ENCODE results near the gene LPAR1. TPM values are rescaled to one million over a fixed set of nuclear protein-coding genes. Genes with fewer than 3 reads are reported as not detected.

Gene LPAR1
- total RNA-seq, 1 donor from 2014 or later, result not detected

GRCh38 chr9:110954822-110955291 is 83.4 kb downstream of the LPAR1 start:
- intact Hi-C loops (cut with micrococcal nuclease), result no loop called here
- Mint-ChIP-seq H3K4me3 (ENCODE audit: low read depth) (no peak overlapping the region), H3K27me3 (ENCODE audit: low read depth) (no peaks in the 10 kb centered on the region), H3K9me3 (peaks cover 44% of the 10 kb centered on the region), H3K27ac (no peak overlapping the region), H3K4me1 (ENCODE audit: low read depth) (peaks cover 2% of the 10 kb centered on the region), H3K36me3 (ENCODE audit: low read depth) (no peaks in the 10 kb centered on the region)
- DNase-seq (ENCODE audit: low spot score), result no peak

GRCh38 chr9:110952540-110952859 is 85.8 kb downstream of the LPAR1 start:
- intact Hi-C loops (cut with micrococcal nuclease), result no loop called here
- peaks cover 28% of the 10 kb centered on the region for H3K9me3 Mint-ChIP-seq

GRCh38 chr9:110951805-110952539 is 86.3 kb downstream of the LPAR1 start:
- peaks cover 2% of the 10 kb centered on the region for H3K4me1 Mint-ChIP-seq (ENCODE audit: low read depth)
- no peak overlapping the region for H3K4me3 Mint-ChIP-seq (ENCODE audit: low read depth)
- H3K9me3 Mint-ChIP-seq, result peaks cover 28% of the 10 kb centered on the region
- intact Hi-C loops (cut with micrococcal nuclease), result no loop called here
- H3K36me3 Mint-ChIP-seq (ENCODE audit: low read depth), result no peaks in the 10 kb centered on the region
- H3K27me3 Mint-ChIP-seq (ENCODE audit: low read depth), result no peaks in the 10 kb centered on the region
- H3K27ac Mint-ChIP-seq, result no peak overlapping the region
- DNase-seq (ENCODE audit: low spot score), result no peak

More at GRCh38 chr9:110952540-110952859, 85.8 kb downstream of the LPAR1 start:
- Mint-ChIP-seq H3K27ac (no peak overlapping the region), H3K4me3 (ENCODE audit: low read depth) (no peak overlapping the region), H3K36me3 (ENCODE audit: low read depth) (no peaks in the 10 kb centered on the region), H3K27me3 (ENCODE audit: low read depth) (no peaks in the 10 kb centered on the region), H3K4me1 (ENCODE audit: low read depth) (peaks cover 2% of the 10 kb centered on the region)
- DNase-seq (ENCODE audit: low spot score), result no peak

GRCh38 chr9:110950041-110950645 is 88.1 kb downstream of the LPAR1 start:
- DNase-seq (ENCODE audit: low spot score), result no peak
- intact Hi-C loops (cut with micrococcal nuclease), result no loop called here
- Mint-ChIP-seq H3K4me1 (ENCODE audit: low read depth) (peaks cover 2% of the 10 kb centered on the region), H3K27ac (no peak overlapping the region), H3K4me3 (ENCODE audit: low read depth) (no peak overlapping the region), H3K9me3 (peaks cover 23% of the 10 kb centered on the region), H3K27me3 (ENCODE audit: low read depth) (no peaks in the 10 kb centered on the region), H3K36me3 (ENCODE audit: low read depth) (no peaks in the 10 kb centered on the region)

- no peaks in the 10 kb centered on the region for H3K4me1 Mint-ChIP-seq (ENCODE audit: low read depth)
- H3K4me3 Mint-ChIP-seq (ENCODE audit: low read depth), result no peak overlapping the region
- H3K27me3 Mint-ChIP-seq (ENCODE audit: low read depth), result no peaks in the 10 kb centered on the region
- DNase-seq (ENCODE audit: low spot score), result no peak
- intact Hi-C loops (cut with micrococcal nuclease), result no loop called here
- no peak overlapping the region for H3K27ac Mint-ChIP-seq
- H3K36me3 Mint-ChIP-seq (ENCODE audit: low read depth), result no peaks in the 10 kb centered on the region
- peaks cover 19% of the 10 kb centered on the region for H3K9me3 Mint-ChIP-seq
These were observed 89.2 kb downstream of the LPAR1 start for GRCh38 chr9:110949081-110949480.

- Mint-ChIP-seq H3K4me3 (ENCODE audit: low read depth) (no peak overlapping the region), H3K36me3 (ENCODE audit: low read depth) (no peaks in the 10 kb centered on the region), H3K9me3 (peaks cover 7% of the 10 kb centered on the region), H3K27ac (no peak overlapping the region), H3K27me3 (ENCODE audit: low read depth) (no peaks in the 10 kb centered on the region), H3K4me1 (ENCODE audit: low read depth) (no peaks in the 10 kb centered on the region)
- DNase-seq (ENCODE audit: low spot score), result no peak
- intact Hi-C loops (cut with micrococcal nuclease), result no loop called here
These were observed 90.7 kb downstream of the LPAR1 start for GRCh38 chr9:110947491-110948044.

- DNase-seq (ENCODE audit: low spot score), result no peak
- Mint-ChIP-seq H3K4me3 (ENCODE audit: low read depth) (no peak overlapping the region), H3K9me3 (no peaks in the 10 kb centered on the region), H3K27ac (no peak overlapping the region), H3K4me1 (ENCODE audit: low read depth) (no peaks in the 10 kb centered on the region), H3K27me3 (ENCODE audit: low read depth) (no peaks in the 10 kb centered on the region), H3K36me3 (ENCODE audit: low read depth) (no peaks in the 10 kb centered on the region)
- intact Hi-C loops (cut with micrococcal nuclease), result no loop called here
These were observed 95.7 kb downstream of the LPAR1 start for GRCh38 chr9:110942522-110942921.

- DNase-seq (ENCODE audit: low spot score), result no peak
- Mint-ChIP-seq H3K9me3 (no peaks in the 10 kb centered on the region), H3K4me3 (ENCODE audit: low read depth) (no peak overlapping the region), H3K27ac (no peak overlapping the region), H3K4me1 (ENCODE audit: low read depth) (no peaks in the 10 kb centered on the region), H3K36me3 (ENCODE audit: low read depth) (no peaks in the 10 kb centered on the region), H3K27me3 (ENCODE audit: low read depth) (no peaks in the 10 kb centered on the region)
- intact Hi-C loops (cut with micrococcal nuclease), result no loop called here
These were observed 97.2 kb downstream of the LPAR1 start for GRCh38 chr9:110940951-110941557.

- Mint-ChIP-seq H3K27ac (no peak overlapping the region), H3K36me3 (ENCODE audit: low read depth) (no peaks in the 10 kb centered on the region), H3K27me3 (ENCODE audit: low read depth) (no peaks in the 10 kb centered on the region), H3K4me1 (ENCODE audit: low read depth) (no peaks in the 10 kb centered on the region), H3K9me3 (no peaks in the 10 kb centered on the region), H3K4me3 (ENCODE audit: low read depth) (no peak overlapping the region)
- no peak for DNase-seq (ENCODE audit: low spot score)
- intact Hi-C loops (cut with micrococcal nuclease), result no loop called here
These were observed 98.7 kb downstream of the LPAR1 start for GRCh38 chr9:110939573-110939972.

- Mint-ChIP-seq H3K9me3 (no peaks in the 10 kb centered on the region), H3K4me1 (ENCODE audit: low read depth) (no peaks in the 10 kb centered on the region), H3K27ac (no peak overlapping the region), H3K4me3 (ENCODE audit: low read depth) (no peak overlapping the region), H3K36me3 (ENCODE audit: low read depth) (no peaks in the 10 kb centered on the region), H3K27me3 (ENCODE audit: low read depth) (no peaks in the 10 kb centered on the region)
- intact Hi-C loops (cut with micrococcal nuclease), result no loop called here
- DNase-seq (ENCODE audit: low spot score), result no peak
These were observed 99.2 kb downstream of the LPAR1 start for GRCh38 chr9:110939047-110939446.

GRCh38 chr9:110938242-110938641 is 100.0 kb downstream of the LPAR1 start:
- no peaks in the 10 kb centered on the region for H3K27me3 Mint-ChIP-seq (ENCODE audit: low read depth)
- no peak for DNase-seq (ENCODE audit: low spot score)
- intact Hi-C loops (cut with micrococcal nuclease), result no loop called here
- H3K4me3 Mint-ChIP-seq (ENCODE audit: low read depth), result no peak overlapping the region
- no peaks in the 10 kb centered on the region for H3K9me3 Mint-ChIP-seq
- H3K36me3 Mint-ChIP-seq (ENCODE audit: low read depth), result no peaks in the 10 kb centered on the region
- no peak overlapping the region for H3K27ac Mint-ChIP-seq
- H3K4me1 Mint-ChIP-seq (ENCODE audit: low read depth), result peaks cover 3% of the 10 kb centered on the region

GRCh38 chr9:110936719-110937452 is 101.4 kb downstream of the LPAR1 start:
- H3K36me3 Mint-ChIP-seq (ENCODE audit: low read depth), result no peaks in the 10 kb centered on the region
- no peaks in the 10 kb centered on the region for H3K9me3 Mint-ChIP-seq
- intact Hi-C loops (cut with micrococcal nuclease), result no loop called here
- H3K27me3 Mint-ChIP-seq (ENCODE audit: low read depth), result no peaks in the 10 kb centered on the region
- no peak overlapping the region for H3K27ac Mint-ChIP-seq
- no peak for DNase-seq (ENCODE audit: low spot score)
- H3K4me3 Mint-ChIP-seq (ENCODE audit: low read depth), result no peak overlapping the region
- H3K4me1 Mint-ChIP-seq (ENCODE audit: low read depth), result peaks cover 8% of the 10 kb centered on the region
